GM12872 (cell line): ENCODE data around the gene RNF112.

Source experiments
- CTCF ChIP-seq: IDR thresholded peaks from 3 replicates; pipeline ENCODE4 v1.5.1; 2011; ENCODE audit warnings: low read depth, mild to moderate bottlenecking, low read length, moderate library complexity; ENCODE audit not compliant: insufficient read depth

The RNF112 gene

GRCh38 chr17:19449656-19450055 lies 38.6 kb downstream of the RNF112 start:
- no peak for TF ChIP-seq CTCF

- TF ChIP-seq CTCF, result no peak
Observed at GRCh38 chr17:19453296-19453695, 42.3 kb downstream of the RNF112 start.

DNA sequence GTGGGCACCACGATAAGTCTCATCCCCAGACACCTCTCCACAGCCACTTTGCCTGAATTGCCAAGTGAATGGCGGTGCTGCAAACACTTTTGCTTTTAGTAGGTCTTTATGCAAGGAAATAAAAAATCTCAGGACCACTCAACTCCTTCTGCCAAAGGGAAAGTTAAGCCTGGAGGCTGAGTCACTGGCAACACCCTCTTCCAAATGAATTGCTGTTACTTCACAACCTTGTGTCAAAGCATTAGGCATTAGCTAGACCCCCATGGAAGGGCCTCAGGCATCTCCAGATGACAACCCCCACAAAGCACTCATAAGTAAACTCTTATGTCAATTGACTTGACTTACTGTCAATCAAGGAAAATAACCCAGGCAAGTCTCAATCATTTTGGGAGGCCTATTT lies 43.0 kb downstream of the RNF112 start:
- TF ChIP-seq CTCF, result no peak

GRCh38 chr17:19456016-19456927 lies 45.2 kb downstream of the RNF112 start:
- TF ChIP-seq CTCF, result no peak

DNA sequence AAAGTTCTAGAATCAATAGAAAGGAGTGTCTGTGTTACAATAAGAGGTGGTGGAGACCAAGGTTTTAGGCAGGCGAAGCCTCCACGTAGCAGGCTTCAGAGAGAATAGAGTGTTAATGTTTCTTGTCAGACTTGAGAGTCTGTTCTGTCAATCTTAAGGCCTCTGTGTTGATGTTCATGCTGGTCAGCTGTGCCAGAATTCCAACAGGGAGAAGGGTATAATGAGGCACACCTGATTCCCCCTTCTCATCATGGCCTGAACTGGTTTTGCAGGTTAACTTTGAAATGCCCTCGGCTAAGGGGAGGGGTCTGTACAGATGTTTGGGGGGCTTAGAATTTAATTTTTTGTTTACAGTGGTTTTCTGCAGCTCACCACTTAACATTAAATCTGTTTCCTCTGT lies 46.0 kb downstream of the RNF112 start:
- TF ChIP-seq CTCF, result no peak

GRCh38 chr17:19457830-19458271 lies 46.8 kb downstream of the RNF112 start:
- no peak for TF ChIP-seq CTCF

GRCh38 chr17:19460700-19461099 lies 49.7 kb downstream of the RNF112 start:
- TF ChIP-seq CTCF, result no peak
